Hepatic stellate cell (primary cell): ENCODE measurements around the gene APOBEC3F.

ENCODE experiments used
- DNase-seq: peaks from one replicate; pipeline ENCODE4 v3.0.0; 2011; ENCODE audit warnings: low spot score

APOBEC3F gene

DNA sequence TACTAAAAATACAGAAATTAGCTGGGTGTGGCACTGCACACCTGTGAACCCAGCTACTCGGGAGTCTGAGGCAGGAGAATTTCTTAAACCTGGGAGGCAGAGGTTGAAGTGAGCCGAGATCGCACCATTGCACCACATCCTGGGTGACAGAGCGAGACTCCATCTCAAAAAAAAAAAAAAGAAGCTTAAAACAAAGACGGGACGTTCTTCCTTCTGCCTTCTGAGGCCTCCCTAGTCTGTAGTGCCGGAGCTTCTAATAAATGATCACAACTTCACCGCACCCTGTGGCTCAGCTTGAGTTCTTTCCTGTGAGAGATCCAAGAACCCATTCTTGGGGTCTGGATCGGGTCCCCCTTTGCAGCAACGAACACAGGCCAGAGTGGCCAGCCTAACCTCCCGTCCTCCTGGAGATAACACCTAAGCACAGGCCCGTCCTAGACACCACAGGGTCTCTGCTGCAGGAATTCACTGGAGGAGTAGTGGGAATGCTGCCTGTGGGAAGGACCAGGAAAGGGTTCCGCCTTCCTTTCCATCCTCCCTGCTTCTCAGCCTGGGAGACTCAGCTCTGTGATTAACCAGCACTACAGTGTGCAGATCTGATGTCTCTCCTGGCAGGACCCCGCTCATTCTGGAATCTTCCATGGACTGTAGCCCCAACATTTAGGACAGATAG, 54.2 kb downstream of the APOBEC3F start:
- no peak for DNase-seq

- DNase-seq: no peak
Measured at GRCh38 chr22:39095971-39096370, 55.3 kb downstream of the APOBEC3F start.

- no peak for DNase-seq
Measured at GRCh38 chr22:39097098-39098020, 56.7 kb downstream of the APOBEC3F start, which contains the start of gene APOBEC3H. Gene APOBEC3H (plus strand): TSS chr22:39097244. CDS start chr22:39100279, 3,035 bp downstream.

- DNase-seq: no peak
Measured at GRCh38 chr22:39098026-39098425, 57.4 kb downstream of the APOBEC3F start.

DNA sequence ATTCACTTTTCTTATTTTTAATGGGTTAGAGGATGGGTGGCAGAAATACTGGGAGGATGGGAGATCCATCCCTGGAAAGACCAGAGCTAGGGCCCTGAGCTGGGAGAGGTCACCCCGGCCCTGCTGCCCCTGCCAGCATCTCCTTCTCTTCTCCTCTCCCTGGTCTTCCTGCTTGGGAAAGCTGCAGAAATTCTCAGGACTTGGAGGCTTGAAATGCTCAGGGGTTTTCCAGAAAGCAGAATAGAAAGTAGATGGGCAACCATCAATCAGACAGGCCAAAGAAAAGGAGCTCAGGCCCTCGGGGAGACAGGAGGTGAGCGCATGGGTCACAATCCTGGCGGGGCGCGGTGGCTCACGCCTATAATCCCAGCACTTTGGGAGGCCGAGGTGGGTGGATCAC, 57.9 kb downstream of the APOBEC3F start:
- DNase-seq: no peak

DNA sequence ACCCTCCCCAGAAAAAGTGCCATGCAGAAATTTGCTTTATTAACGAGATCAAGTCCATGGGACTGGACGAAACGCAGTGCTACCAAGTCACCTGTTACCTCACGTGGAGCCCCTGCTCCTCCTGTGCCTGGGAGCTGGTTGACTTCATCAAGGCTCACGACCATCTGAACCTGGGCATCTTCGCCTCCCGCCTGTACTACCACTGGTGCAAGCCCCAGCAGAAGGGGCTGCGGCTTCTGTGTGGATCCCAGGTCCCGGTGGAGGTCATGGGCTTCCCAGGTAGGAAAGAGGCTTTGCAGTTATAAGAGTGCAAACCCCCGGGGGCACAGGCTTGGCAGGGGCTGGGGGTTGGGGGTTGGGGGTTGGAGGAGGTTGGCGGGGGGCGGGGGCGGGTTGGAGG, 60.6 kb downstream of the APOBEC3F start:
- no peak for DNase-seq

DNA sequence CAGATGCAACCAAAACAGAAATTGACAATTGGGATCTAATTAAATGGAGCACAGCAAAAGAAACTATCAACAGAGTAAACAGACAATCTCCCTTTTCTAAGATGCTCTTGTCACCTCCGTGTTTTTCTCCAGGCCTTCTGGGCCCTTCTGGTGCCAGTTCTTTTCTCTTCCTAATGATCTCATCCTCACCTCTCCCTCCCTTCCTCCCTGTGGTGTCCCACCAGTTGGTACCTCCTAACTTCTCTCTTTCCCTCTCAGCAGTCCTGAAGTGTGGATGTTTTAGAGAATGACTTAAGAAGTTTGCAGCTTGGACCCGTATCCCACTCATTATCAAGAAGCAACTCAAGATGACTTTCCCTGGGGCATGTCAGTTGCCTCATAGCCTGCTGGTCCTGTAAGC, 62.8 kb downstream of the APOBEC3F start:
- DNase-seq: no peak
